HepG2 (cell line): ENCODE measurements around the gene NTMT2. TPM values are rescaled to one million over a fixed set of nuclear protein-coding genes. Genes with fewer than 3 reads are reported as not detected.

Source experiments
- ATAC-seq: fragments of 200-7000 bp; cut with Tn5 transposase; 3 replicates; pipeline ENCODE4 v1.9.1; 2020; ENCODE audit warnings: mild to moderate bottlenecking, moderate library complexity
- BruUV-seq: library from RNA; stranded (reverse); fragments of 400-500 nt; replicated peaks from 2 replicates; lab custom pipeline; 2021; lab: Mats Ljungman, UMichigan
- CTCF ChIA-PET: fragments of 300-600 bp; formaldehyde crosslinking; extraction: SDS; loops from one replicate; lab custom pipeline; 2021; ENCODE audit warnings: low total read pairs, inconsistent platforms, low intra/inter-chr PET ratio; lab: Yijun Ruan, JAX
- POLR2A ChIA-PET: fragments of 350-600 bp; sonication (Branson Sonifier 250); formaldehyde crosslinking; loops from one replicate; lab custom pipeline; 2020; ENCODE audit warnings: antibody characterized with exemption, inconsistent platforms; lab: Yijun Ruan, JAX
- DNase-seq: peaks from one replicate; pipeline ENCODE4 v3.0.0-alpha.2; 2015; ENCODE audit warnings: low spot score
- FAIRE-seq: peaks from 3 replicates; lab custom pipeline; 2011; peaks lifted over from hg19 to GRCh38; lab: Jason Lieb, UNC
- H2AFZ ChIP-seq: one replicate; pipeline ENCODE4 v1.6.1; 2011; ENCODE audit warnings: low read length, inconsistent platforms
- H3K27ac ChIP-seq: fragments of 300-600 bp; 3 replicates; pipeline ENCODE4 v1.8.0; 2011; ENCODE audit warnings: mixed run types, mild to moderate bottlenecking, mixed read lengths, low read length, inconsistent platforms; ENCODE audit not compliant: insufficient read depth; ENCODE audit errors: extremely low read length
- H3K27me3 ChIP-seq, 2 experiments: fragments of 200-600 bp in 1 of 2; 2 replicates in 1 of 2; 3 replicates in 1 of 2; pipeline versions ENCODE4 v1.6.0 to v1.8.0; 2011; ENCODE audit warnings: low read length in 2 of 2, mild to moderate bottlenecking in 2 of 2, moderate library complexity in 2 of 2, inconsistent platforms in 1 of 2; ENCODE audit not compliant: insufficient read depth in 2 of 2, control insufficient read depth in 1 of 2
- H3K36me3 ChIP-seq, 2 experiments: fragments of 200-600 bp in 1 of 2; replicated peaks in 1 of 2; 2 replicates in 1 of 2; 3 replicates in 1 of 2; pipeline versions ENCODE4 v1.5.1 to v1.8.0; 2011; ENCODE audit warnings: low read length in 2 of 2, inconsistent platforms in 1 of 2; ENCODE audit not compliant: insufficient read depth in 2 of 2, control insufficient read depth in 1 of 2
- H3K4me1 ChIP-seq: 2 replicates; pipeline ENCODE4 v1.5.1; 2012; ENCODE audit warnings: low read length, inconsistent platforms; ENCODE audit not compliant: insufficient read depth
- H3K4me2 ChIP-seq: 2 replicates; pipeline ENCODE4 v1.6.0; 2011; ENCODE audit warnings: low read depth, low read length, inconsistent platforms
- H3K4me3 ChIP-seq, 3 experiments: fragments of 200-600 bp in 1 of 3; sonication (generic), shearing (Covaris generic) in 1 of 3; replicated peaks in 1 of 3; 2 replicates each; pipeline ENCODE4 v1.5.1; 2011 to 2016; ENCODE audit warnings: low read length in 3 of 3, inconsistent platforms in 2 of 3, low read depth in 2 of 3, mild to moderate bottlenecking in 2 of 3, control low read depth in 1 of 3, mixed read lengths in 1 of 3; ENCODE audit not compliant: insufficient read depth in 1 of 3
- H3K79me2 ChIP-seq: one replicate; pipeline ENCODE4 v1.6.1; 2011; ENCODE audit warnings: low read length, inconsistent platforms; ENCODE audit not compliant: insufficient read depth
- H3K9ac ChIP-seq: 2 replicates; pipeline ENCODE4 v1.6.0; 2011; ENCODE audit warnings: mild to moderate bottlenecking, low read depth, low read length, inconsistent platforms; ENCODE audit not compliant: insufficient read depth
- H3K9me3 ChIP-seq: 2 replicates; pipeline ENCODE4 v1.5.1; 2012; ENCODE audit warnings: mild to moderate bottlenecking, low read length
- H4K20me1 ChIP-seq: 2 replicates; pipeline ENCODE4 v1.6.0; 2011; ENCODE audit warnings: inconsistent platforms, mild to moderate bottlenecking, low read length, moderate library complexity; ENCODE audit not compliant: insufficient read depth
- ZNF3 ChIP-seq: IDR thresholded peaks from 2 replicates; pipeline ENCODE4 v1.7.0; 2017; ENCODE audit warnings: inconsistent platforms
- ZNF318 ChIP-seq: sonication (generic); formaldehyde crosslinking; IDR thresholded peaks from 2 replicates; pipeline ENCODE4 v1.4.0; 2020; ENCODE audit warnings: mild to moderate bottlenecking, missing genetic modification reagents
- WGBS: methylation state at CpG from one replicate; pipeline ENCODE4 v1.1.6; 2017; ENCODE audit warnings: low lambda C conversion rate; 5-methylcytosine and 5-hydroxymethylcytosine counted together
- in situ Hi-C: cut with HindIII; loops from 2 replicates; pipeline ENCODE4 v1.10.0; 2017; ENCODE audit warnings: low pct_unique_long_range_greater_than_20kb; ENCODE audit not compliant: extremely low pct_ligation_motif_present
- intact Hi-C: fragments of 100-400 bp; cut with micrococcal nuclease; formaldehyde crosslinking; loops from one replicate; pipeline ENCODE4 v1.10.0; 2022; ENCODE audit not compliant: unreplicated experiment
- polyA plus RNA-seq, 8 experiments: library from polyadenylated mRNA; depleted of rRNA in 3 of 8; stranded (reverse) in 7 of 8; unstranded in 1 of 8; fragments of >200 nt; fragmentation: Illumina TruSeq in 4 of 8; extraction: Trizol in 4 of 8; gene quantifications; 2 replicates each; pipeline versions ENCODE4 v1.2.1 to v1.2.3, GENCODE V29; 2011 to 2016; ENCODE audit warnings: low read depth in 4 of 8, missing spikeins in 1 of 8, mixed read lengths in 1 of 8; ENCODE audit not compliant: insufficient read depth in 1 of 8
- total RNA-seq, 5 experiments: library from RNA; depleted of rRNA; stranded (reverse); fragments of >200 nt; fragmentation: Illumina TruSeq; extraction: Trizol; gene quantifications; 2 replicates each; pipeline ENCODE4 v1.2.3, GENCODE V29; 2016; ENCODE audit warnings: low read depth in 1 of 5
- TF ChIP-seq, protein P1 (sequence below): sonication (generic); formaldehyde crosslinking; IDR thresholded peaks from 2 replicates; pipeline ENCODE4 v1.8.1; 2023; ENCODE audit warnings: mild to moderate bottlenecking, inconsistent platforms, moderate library complexity, missing genetic modification reagents, borderline replicate concordance
- TF ChIP-seq, protein P2 (sequence below): sonication (generic); formaldehyde crosslinking; IDR thresholded peaks from one replicate; pipeline ENCODE4 v1.5.1; 2020; ENCODE audit warnings: mild to moderate bottlenecking, missing genetic modification reagents; ENCODE audit errors: not compliant biosample characterization

The NTMT2 gene
- total and polyA plus RNA-seq, 2 of the 13 experiments (the other 11 are each of a cell fraction or from before 2014, with no cell fraction given), result not detected

GRCh38 chr1:170194451-170194850 is 48.7 kb downstream of the NTMT2 start:
- no peak overlapping the region for H3K4me3 ChIP-seq
- no peaks in the 10 kb centered on the region for H4K20me1 ChIP-seq
- POLR2A ChIA-PET, result no interaction called here
- no peak overlapping the region for H2AFZ ChIP-seq
- FAIRE-seq (no peak), ATAC-seq (no peak)
- no peak overlapping the region for H3K4me2 ChIP-seq
- intact Hi-C loops (no loop called here), in situ Hi-C loops (no loop called here)
- BruUV-seq, result no TSS peak
- H3K9me3 ChIP-seq, result no peaks in the 10 kb centered on the region
- WGBS, result 0% methylated on average over 1 of the region's 1 CpG
- no peaks in the 10 kb centered on the region for H3K4me1 ChIP-seq
- no peaks in the 10 kb centered on the region for H3K36me3 ChIP-seq
- no peak overlapping the region for H3K27ac ChIP-seq
- no peaks in the 10 kb centered on the region for H3K27me3 ChIP-seq
- no peaks in the 10 kb centered on the region for H3K79me2 ChIP-seq
- no peak overlapping the region for H3K9ac ChIP-seq
- TF ChIP-seq, protein P1, sequence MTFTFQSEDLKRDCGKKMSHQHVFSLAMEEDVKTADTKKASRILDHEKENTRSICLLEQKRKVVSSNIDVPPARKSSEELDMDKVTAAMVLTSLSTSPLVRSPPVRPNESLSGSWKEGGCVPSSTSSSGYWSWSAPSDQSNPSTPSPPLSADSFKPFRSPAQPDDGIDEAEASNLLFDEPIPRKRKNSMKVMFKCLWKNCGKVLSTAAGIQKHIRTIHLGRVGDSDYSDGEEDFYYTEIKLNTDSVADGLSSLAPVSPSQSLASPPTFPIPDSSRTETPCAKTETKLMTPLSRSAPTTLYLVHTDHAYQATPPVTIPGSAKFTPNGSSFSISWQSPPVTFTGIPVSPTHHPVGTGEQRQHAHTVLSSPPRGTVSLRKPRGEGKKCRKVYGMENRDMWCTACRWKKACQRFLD (CRISPR knock-in tag), result no peak
- TF ChIP-seq ZNF318, result no peak
- no peak for TF ChIP-seq ZNF3 (CRISPR knock-in tag)
- TF ChIP-seq, protein P2, sequence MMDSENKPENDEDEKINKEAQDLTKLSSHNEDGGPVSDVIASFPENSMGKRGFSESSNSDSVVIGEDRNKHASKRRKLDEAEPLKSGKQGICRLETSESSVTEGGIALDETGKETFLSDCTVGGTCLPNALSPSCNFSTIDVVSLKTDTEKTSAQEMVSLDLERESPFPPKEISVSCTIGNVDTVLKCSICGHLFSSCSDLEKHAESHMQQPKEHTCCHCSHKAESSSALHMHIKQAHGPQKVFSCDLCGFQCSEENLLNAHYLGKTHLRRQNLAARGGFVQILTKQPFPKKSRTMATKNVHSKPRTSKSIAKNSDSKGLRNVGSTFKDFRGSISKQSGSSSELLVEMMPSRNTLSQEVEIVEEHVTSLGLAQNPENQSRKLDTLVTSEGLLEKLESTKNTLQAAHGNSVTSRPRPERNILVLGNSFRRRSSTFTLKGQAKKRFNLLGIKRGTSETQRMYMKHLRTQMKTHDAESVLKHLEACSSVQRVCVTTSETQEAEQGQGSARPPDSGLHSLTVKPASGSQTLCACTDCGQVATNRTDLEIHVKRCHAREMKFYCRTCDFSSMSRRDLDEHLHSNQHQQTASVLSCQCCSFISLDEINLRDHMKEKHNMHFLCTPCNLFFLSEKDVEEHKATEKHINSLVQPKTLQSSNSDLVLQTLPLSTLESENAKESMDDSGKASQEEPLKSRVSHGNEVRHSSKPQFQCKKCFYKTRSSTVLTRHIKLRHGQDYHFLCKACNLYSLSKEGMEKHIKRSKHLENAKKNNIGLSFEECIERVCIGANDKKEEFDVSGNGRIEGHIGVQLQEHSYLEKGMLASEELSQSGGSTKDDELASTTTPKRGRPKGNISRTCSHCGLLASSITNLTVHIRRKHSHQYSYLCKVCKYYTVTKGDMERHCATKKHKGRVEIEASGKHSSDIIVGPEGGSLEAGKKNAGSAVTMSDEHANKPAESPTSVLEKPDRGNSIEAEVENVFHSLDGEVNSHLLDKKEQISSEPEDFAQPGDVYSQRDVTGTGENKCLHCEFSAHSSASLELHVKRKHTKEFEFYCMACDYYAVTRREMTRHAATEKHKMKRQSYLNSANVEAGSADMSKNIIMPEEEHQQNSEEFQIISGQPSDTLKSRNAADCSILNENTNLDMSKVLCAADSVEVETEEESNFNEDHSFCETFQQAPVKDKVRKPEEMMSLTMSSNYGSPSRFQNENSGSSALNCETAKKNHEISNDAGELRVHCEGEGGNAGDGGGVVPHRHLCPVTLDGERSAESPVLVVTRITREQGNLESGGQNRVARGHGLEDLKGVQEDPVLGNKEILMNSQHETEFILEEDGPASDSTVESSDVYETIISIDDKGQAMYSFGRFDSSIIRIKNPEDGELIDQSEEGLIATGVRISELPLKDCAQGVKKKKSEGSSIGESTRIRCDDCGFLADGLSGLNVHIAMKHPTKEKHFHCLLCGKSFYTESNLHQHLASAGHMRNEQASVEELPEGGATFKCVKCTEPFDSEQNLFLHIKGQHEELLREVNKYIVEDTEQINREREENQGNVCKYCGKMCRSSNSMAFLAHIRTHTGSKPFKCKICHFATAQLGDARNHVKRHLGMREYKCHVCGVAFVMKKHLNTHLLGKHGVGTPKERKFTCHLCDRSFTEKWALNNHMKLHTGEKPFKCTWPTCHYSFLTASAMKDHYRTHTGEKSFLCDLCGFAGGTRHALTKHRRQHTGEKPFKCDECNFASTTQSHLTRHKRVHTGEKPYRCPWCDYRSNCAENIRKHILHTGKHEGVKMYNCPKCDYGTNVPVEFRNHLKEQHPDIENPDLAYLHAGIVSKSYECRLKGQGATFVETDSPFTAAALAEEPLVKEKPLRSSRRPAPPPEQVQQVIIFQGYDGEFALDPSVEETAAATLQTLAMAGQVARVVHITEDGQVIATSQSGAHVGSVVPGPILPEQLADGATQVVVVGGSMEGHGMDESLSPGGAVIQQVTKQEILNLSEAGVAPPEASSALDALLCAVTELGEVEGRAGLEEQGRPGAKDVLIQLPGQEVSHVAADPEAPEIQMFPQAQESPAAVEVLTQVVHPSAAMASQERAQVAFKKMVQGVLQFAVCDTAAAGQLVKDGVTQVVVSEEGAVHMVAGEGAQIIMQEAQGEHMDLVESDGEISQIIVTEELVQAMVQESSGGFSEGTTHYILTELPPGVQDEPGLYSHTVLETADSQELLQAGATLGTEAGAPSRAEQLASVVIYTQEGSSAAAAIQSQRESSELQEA, result no peak
- TF ChIP-seq, all 625 proteins: peak for 0
- no peak for DNase-seq
- CTCF ChIA-PET, result no interaction called here
